Left lung (tissue), 8 donors: ENCODE data around the gene GTF2IRD2. TPM values are rescaled to one million over a fixed set of nuclear protein-coding genes. Genes with fewer than 3 reads are reported as not detected.

Experiments used
- polyA plus RNA-seq, 6 donors: library from polyadenylated mRNA; unstranded; fragments of 120-200 nt; gene quantifications; one replicate each; pipeline ENCODE4 v1.2.1, GENCODE V29; 2013; ENCODE audit not compliant: insufficient read length in 6 of 6
- total RNA-seq, 2 donors: library from RNA; stranded (reverse); fragmentation: NEBNext Ultra II Directional; extraction: Animal tissue kit (Norgen Biotek cat#: 25700); gene quantifications; one replicate each; pipeline ENCODE4 v1.2.1, GENCODE V29; 2021
- donor health status: DM: no; HTN: yes; CAD: no.
- donor health status: DM: no; HTN: no; CAD: no.

Gene GTF2IRD2
- total and polyA plus RNA-seq, 8 donors = 13.0 to 62.4 (median 41.7) TPM

Other genes starting within 250 kb of the GTF2IRD2 start
- 100 to 1,000 TPM; 220 to 244 TPM for gene GTF2I, start 193.9 kb downstream of the GTF2IRD2 start, total RNA-seq
- 100 to 1,000 TPM; 339 to 441 (median 392) TPM for gene GTF2I, start 193.9 kb downstream of the GTF2IRD2 start, polyA plus RNA-seq
- gene NCF1, start 77.6 kb downstream of the GTF2IRD2 start, total RNA-seq = 10 to 100 TPM in 1 of 2 donors, 1 to 10 TPM in 1; 8.7 to 85.8 TPM
- 1 to 10 TPM; 2.1 to 2.8 (median 2.5) TPM for gene NCF1, start 77.6 kb downstream of the GTF2IRD2 start, polyA plus RNA-seq
- 10 to 100 TPM in 1 of 2 donors, 1 to 10 TPM in 1; 7.4 to 15.4 TPM for gene CASTOR2, start 113.1 kb upstream of the GTF2IRD2 start, total RNA-seq
- gene CASTOR2, start 113.1 kb upstream of the GTF2IRD2 start, polyA plus RNA-seq = 1 to 10 TPM; 4.5 to 6.7 (median 5.8) TPM
- 10 to 100 TPM; 37.8 to 39.1 TPM for gene RCC1L, start 222.2 kb upstream of the GTF2IRD2 start, total RNA-seq
- 10 to 100 TPM; 34.1 to 41.0 (median 37.2) TPM for gene RCC1L, start 222.2 kb upstream of the GTF2IRD2 start, polyA plus RNA-seq
- gene GTF2IRD2B, start 241.0 kb upstream of the GTF2IRD2 start, total RNA-seq = 10 to 100 TPM; 30.3 to 33.1 TPM
- 10 to 100 TPM; 65.8 to 86.2 (median 81.7) TPM for gene GTF2IRD2B, start 241.0 kb upstream of the GTF2IRD2 start, polyA plus RNA-seq